OCI-LY7 (cell line): ENCODE measurements around the gene SPPL3. TPM values are rescaled to one million over a fixed set of nuclear protein-coding genes. Genes with fewer than 3 reads are reported as not detected.

Experiments used
- BruUV-seq: library from RNA; stranded (reverse); fragments of 400-500 nt; replicated peaks from 2 replicates; lab custom pipeline; 2021; lab: Mats Ljungman, UMichigan
- CTCF ChIA-PET: fragments of 300-600 bp; sonication (Branson Sonifier 250); formaldehyde crosslinking; loops from one replicate; lab custom pipeline; 2022; ENCODE audit warnings: antibody characterized with exemption; ENCODE audit not compliant: unreplicated experiment; lab: Charles Lee
- POLR2A ChIA-PET: fragments of 300-600 bp; sonication (Branson Sonifier 250); formaldehyde crosslinking; loops from one replicate; lab custom pipeline; 2022; ENCODE audit warnings: antibody characterized with exemption; lab: Charles Lee
- DNase-seq: peaks from one replicate; pipeline ENCODE4 v3.0.0-alpha.2; 2015; ENCODE audit warnings: low spot score
- H2AFZ ChIP-seq: fragments of 200-600 bp; sonication (generic), shearing (Covaris generic); 2 replicates; pipeline ENCODE4 v1.6.1; 2014; ENCODE audit warnings: mild to moderate bottlenecking, antibody characterized with exemption, low read length, moderate library complexity
- H3K27ac ChIP-seq: fragments of 200-600 bp; sonication (generic); 2 replicates; pipeline ENCODE4 v1.5.1; 2014; ENCODE audit warnings: mixed run types, low read depth, mild to moderate bottlenecking, moderate library complexity, low read length, inconsistent platforms; ENCODE audit not compliant: poor library complexity, severe bottlenecking
- H3K36me3 ChIP-seq: fragments of 200-600 bp; sonication (generic); 2 replicates; pipeline ENCODE4 v1.6.1; 2014; ENCODE audit warnings: mild to moderate bottlenecking, antibody characterized with exemption, low read length, moderate library complexity, mixed read lengths; ENCODE audit not compliant: insufficient read depth
- H3K4me1 ChIP-seq: fragments of 200-600 bp; sonication (generic); 2 replicates; pipeline ENCODE4 v1.5.1; 2014; ENCODE audit warnings: mild to moderate bottlenecking, low read length; ENCODE audit not compliant: insufficient read depth, poor library complexity, severe bottlenecking
- H3K4me2 ChIP-seq: fragments of 200-600 bp; sonication (generic); 2 replicates; pipeline ENCODE4 v1.6.1; 2014; ENCODE audit warnings: mild to moderate bottlenecking, low read length
- H3K4me3 ChIP-seq: fragments of 200-600 bp; sonication (generic); 2 replicates; pipeline ENCODE4 v1.5.1; 2014; ENCODE audit warnings: mild to moderate bottlenecking, low read depth, low read length; ENCODE audit not compliant: poor library complexity, severe bottlenecking
- H3K79me2 ChIP-seq: fragments of 200-600 bp; sonication (generic); 2 replicates; pipeline ENCODE4 v1.6.1; 2016; ENCODE audit warnings: low read depth, mild to moderate bottlenecking, low read length, moderate library complexity, mixed read lengths; ENCODE audit not compliant: insufficient read depth
- H3K9me2 ChIP-seq: fragments of 200-600 bp; sonication (generic); 2 replicates; pipeline ENCODE4 v1.6.1; 2016; ENCODE audit warnings: mild to moderate bottlenecking, low read length, mixed read lengths; ENCODE audit not compliant: insufficient read depth
- H3K9me3 ChIP-seq: fragments of 200-600 bp; sonication (generic); 2 replicates; pipeline ENCODE4 v1.6.1; 2014; ENCODE audit warnings: mild to moderate bottlenecking, mixed run types, low read length, mixed read lengths
- H4K20me1 ChIP-seq: fragments of 200-600 bp; sonication (generic); 2 replicates; pipeline ENCODE4 v1.6.1; 2014; ENCODE audit warnings: mild to moderate bottlenecking, antibody characterized with exemption, low read length, moderate library complexity, mixed read lengths; ENCODE audit not compliant: insufficient read depth
- EZH2phosphoT487 ChIP-seq: fragments of 200-600 bp; sonication (generic); IDR thresholded peaks from 2 replicates; pipeline ENCODE4 v1.6.1; 2018; ENCODE audit warnings: low read depth, borderline replicate concordance, mild to moderate bottlenecking, mixed run types, antibody characterized with exemption, low read length, moderate library complexity, mixed read lengths
- intact Hi-C: fragments of 100-400 bp; cut with micrococcal nuclease; formaldehyde crosslinking; loops from one replicate; pipeline ENCODE4 v1.10.0; 2022; ENCODE audit not compliant: unreplicated experiment
- total RNA-seq, 2 experiments: library from RNA; depleted of rRNA in 1 of 2; stranded (reverse); fragments of >200 nt in 1 of 2; shearing (Covaris generic) in 1 of 2; gene quantifications; 2 replicates each; pipeline ENCODE4 v1.2.3, GENCODE V29; 2014 to 2022
- TF ChIP-seq, protein P1 (sequence below): fragments of 200-600 bp; sonication (generic); conservative IDR thresholded peaks from 2 replicates; pipeline ENCODE4 v1.5.1; 2014; ENCODE audit warnings: mild to moderate bottlenecking, antibody characterized with exemption, low read length, moderate library complexity, mixed read lengths

Gene SPPL3
- total RNA-seq, 2 experiments from 2014 or later: 8.6 to 36.6 TPM

DNA sequence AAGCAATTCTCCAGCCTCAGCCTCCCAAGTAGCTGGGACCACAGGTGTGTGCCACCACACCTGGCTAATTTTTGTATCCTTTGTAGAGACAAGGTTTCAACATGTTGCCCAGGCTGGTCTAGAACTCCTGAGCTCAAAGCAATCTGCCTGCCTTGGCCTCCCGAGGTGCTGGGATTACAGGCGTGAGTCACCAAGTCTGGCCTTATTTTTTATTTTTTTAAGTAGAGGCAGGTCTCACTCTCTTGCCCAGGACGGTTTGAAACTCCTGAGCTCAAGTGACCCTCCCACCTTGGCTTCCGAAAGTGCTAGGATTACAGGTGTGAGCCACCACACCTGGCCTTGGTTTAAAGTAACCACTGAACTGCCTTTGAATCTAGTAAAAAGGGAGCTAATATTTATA, 56.8 kb downstream of the SPPL3 start:
- no peaks in the 10 kb centered on the region for H3K9me3 ChIP-seq
- ChIA-PET POLR2A (interaction anchor here (0.7 to 6.0 kb wide), 7 partner anchors 10 to 82 kb away, joined by 4 to 36 read pairs (median 6); no protein-coding TSS in a partner anchor), CTCF (interaction anchor here (0.6 kb wide), 1 partner anchor 223 kb away, joined by 3 read pairs; no protein-coding TSS in a partner anchor)
- peak; percentile 42 for DNase-seq
- H4K20me1 ChIP-seq: peaks cover 4% of the 10 kb centered on the region; the same call in 1 of the 2 replicates
- peak overlapping the region; percentile 13 for H3K4me3 ChIP-seq
- intact Hi-C loops: loop anchor here (2.0 kb wide), 1 partner anchor 49 kb away; no protein-coding TSS in a partner anchor
- peaks cover 36% of the 10 kb centered on the region; the same call in 1 of the 2 replicates for H3K79me2 ChIP-seq
- peaks cover 57% of the 10 kb centered on the region for H3K4me1 ChIP-seq
- H3K36me3 ChIP-seq: no peaks in the 10 kb centered on the region
- H3K27ac ChIP-seq: peak overlapping the region; percentile 77
- peak overlapping the region; percentile 68 for H3K4me2 ChIP-seq
- H3K9me2 ChIP-seq: no peaks in the 10 kb centered on the region
- BruUV-seq: no TSS peak
- H2AFZ ChIP-seq: no peak overlapping the region; the same call in 1 of the 2 replicates
- TF ChIP-seq EZH2phosphoT487: no peak
- TF ChIP-seq, protein P1, sequence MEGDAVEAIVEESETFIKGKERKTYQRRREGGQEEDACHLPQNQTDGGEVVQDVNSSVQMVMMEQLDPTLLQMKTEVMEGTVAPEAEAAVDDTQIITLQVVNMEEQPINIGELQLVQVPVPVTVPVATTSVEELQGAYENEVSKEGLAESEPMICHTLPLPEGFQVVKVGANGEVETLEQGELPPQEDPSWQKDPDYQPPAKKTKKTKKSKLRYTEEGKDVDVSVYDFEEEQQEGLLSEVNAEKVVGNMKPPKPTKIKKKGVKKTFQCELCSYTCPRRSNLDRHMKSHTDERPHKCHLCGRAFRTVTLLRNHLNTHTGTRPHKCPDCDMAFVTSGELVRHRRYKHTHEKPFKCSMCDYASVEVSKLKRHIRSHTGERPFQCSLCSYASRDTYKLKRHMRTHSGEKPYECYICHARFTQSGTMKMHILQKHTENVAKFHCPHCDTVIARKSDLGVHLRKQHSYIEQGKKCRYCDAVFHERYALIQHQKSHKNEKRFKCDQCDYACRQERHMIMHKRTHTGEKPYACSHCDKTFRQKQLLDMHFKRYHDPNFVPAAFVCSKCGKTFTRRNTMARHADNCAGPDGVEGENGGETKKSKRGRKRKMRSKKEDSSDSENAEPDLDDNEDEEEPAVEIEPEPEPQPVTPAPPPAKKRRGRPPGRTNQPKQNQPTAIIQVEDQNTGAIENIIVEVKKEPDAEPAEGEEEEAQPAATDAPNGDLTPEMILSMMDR: no peak

DNA sequence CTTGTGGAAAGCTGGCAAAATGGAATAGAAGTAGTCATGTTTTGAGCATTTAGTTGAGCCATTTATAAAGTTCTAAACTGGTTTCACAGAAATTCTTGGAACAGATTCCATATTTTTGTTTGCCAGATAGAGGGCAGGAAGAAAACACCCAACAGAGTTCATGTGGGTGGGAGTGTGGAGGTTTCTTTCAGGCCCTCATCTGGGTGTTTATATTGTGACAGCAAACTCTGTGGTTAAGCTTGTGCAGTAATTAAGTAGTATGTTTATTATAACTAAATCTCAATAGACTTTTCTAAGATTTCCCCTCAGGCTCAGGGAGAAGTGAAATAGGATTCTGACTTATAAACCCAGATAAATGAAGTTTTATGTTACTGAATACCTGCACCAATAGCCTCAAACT, 57.4 kb downstream of the SPPL3 start:
- no peak for TF ChIP-seq EZH2phosphoT487
- TF ChIP-seq, protein P1: no peak
- peaks cover 53% of the 10 kb centered on the region for H3K4me1 ChIP-seq
- H3K27ac ChIP-seq: no peak overlapping the region
- no peak overlapping the region for H3K4me2 ChIP-seq
- BruUV-seq: no TSS peak
- no peak for DNase-seq
- no peak overlapping the region for H2AFZ ChIP-seq
- H3K9me2 ChIP-seq: no peaks in the 10 kb centered on the region
- intact Hi-C loops: loop anchor here (2.0 kb wide), 1 partner anchor 48 kb away; no protein-coding TSS in a partner anchor
- ChIA-PET POLR2A (interaction anchor here (0.6 to 6.0 kb wide), 8 partner anchors 10 to 194 kb away, joined by 3 to 36 read pairs (median 6); no protein-coding TSS in a partner anchor), CTCF (no interaction called here)
- H3K36me3 ChIP-seq: no peaks in the 10 kb centered on the region
- H4K20me1 ChIP-seq: peaks cover 4% of the 10 kb centered on the region; the same call in 1 of the 2 replicates
- H3K9me3 ChIP-seq: no peaks in the 10 kb centered on the region
- H3K4me3 ChIP-seq: no peak overlapping the region
- H3K79me2 ChIP-seq: peaks cover 36% of the 10 kb centered on the region; the same call in 1 of the 2 replicates

DNA sequence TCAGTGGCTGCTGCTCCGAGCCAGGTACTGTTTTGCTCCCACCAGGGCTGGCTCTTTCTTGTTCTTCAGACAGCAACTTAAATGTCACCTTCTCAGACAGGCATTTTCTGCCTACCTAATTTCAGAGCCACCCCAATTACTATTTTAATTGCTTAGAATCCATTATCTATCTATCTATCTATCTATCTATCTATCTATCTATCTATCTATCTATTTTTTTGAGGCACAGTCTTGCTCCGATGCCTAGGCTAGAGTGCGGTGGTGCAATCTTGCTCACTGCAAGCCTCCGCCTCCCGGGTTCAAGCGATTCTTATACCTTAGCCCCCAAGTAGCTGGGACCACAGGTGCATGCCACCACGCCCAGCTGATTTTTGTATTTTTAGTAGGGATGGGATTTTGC, 58.5 kb downstream of the SPPL3 start:
- BruUV-seq: no TSS peak
- Histone ChIP-seq H3K9me2 (no peaks in the 10 kb centered on the region), H3K4me2 (no peak overlapping the region), H4K20me1 (no peaks in the 10 kb centered on the region), H3K79me2 (peaks cover 30% of the 10 kb centered on the region; the same call in 1 of the 2 replicates), H3K4me3 (no peak overlapping the region), H3K4me1 (peaks cover 43% of the 10 kb centered on the region), H3K9me3 (no peaks in the 10 kb centered on the region), H3K36me3 (no peaks in the 10 kb centered on the region), H2AFZ (no peak overlapping the region), H3K27ac (no peak overlapping the region)
- ChIA-PET CTCF (no interaction called here), POLR2A (interaction anchor here (0.5 to 6.0 kb wide), 5 partner anchors 9 to 53 kb away, joined by 3 to 36 read pairs (median 10); no protein-coding TSS in a partner anchor)
- TF ChIP-seq, protein P1: no peak
- TF ChIP-seq EZH2phosphoT487: no peak
- intact Hi-C loops: loop anchor here (2.0 kb wide), 1 partner anchor 47 kb away; no protein-coding TSS in a partner anchor
- DNase-seq: no peak
